Colonic mucosa (tissue), 4 donors: ENCODE data around the gene CEBPZOS. TPM values are rescaled to one million over a fixed set of nuclear protein-coding genes. Genes with fewer than 3 reads are reported as not detected.
"Not testable (repeated sequence)": the region's sequence is repeated elsewhere in the genome, so short reads cannot be mapped to it uniquely, and the experiment has no call there.

Experiments
- DNase-seq: peaks from one replicate; pipeline ENCODE4 v3.0.0-alpha.2; 2020
- H3K27ac ChIP-seq: fragments of 200-600 bp; one replicate; pipeline ENCODE4 v1.8.0; 2021
- H3K27me3 ChIP-seq: fragments of 200-600 bp; one replicate; pipeline ENCODE4 v1.8.0; 2021
- H3K36me3 ChIP-seq: fragments of 200-600 bp; one replicate; pipeline ENCODE4 v1.8.0; 2021
- H3K4me1 ChIP-seq: fragments of 200-600 bp; one replicate; pipeline ENCODE4 v1.8.0; 2021; ENCODE audit warnings: mild to moderate bottlenecking
- H3K4me3 ChIP-seq: fragments of 200-600 bp; one replicate; pipeline ENCODE4 v1.8.0; 2021
- H3K9ac ChIP-seq, 2 donors: one replicate each; pipeline ENCODE4 v1.7.0; 2013; ENCODE audit warnings: control low read depth in 2 of 2, low read depth in 2 of 2, low read length in 2 of 2
- H3K9me3 ChIP-seq: fragments of 200-600 bp; one replicate; pipeline ENCODE4 v1.8.0; 2021
- intact Hi-C: fragments of 100-400 bp; cut with DNase I; formaldehyde crosslinking; loops from one replicate; pipeline ENCODE4 v1.14.1; 2022
- total RNA-seq, 2 donors: library from RNA; stranded (reverse); fragmentation: NEBNext Ultra II Directional in 1 of 2; extraction: Animal tissue kit (Norgen Biotek cat#: 25700) in 1 of 2; gene quantifications; one replicate each; pipeline ENCODE4 v1.2.1, GENCODE V29; 2021
- TF ChIP-seq, protein P1 (sequence below): fragments of 200-600 bp; IDR thresholded peaks from one replicate; pipeline ENCODE4 v1.8.0; 2022; ENCODE audit warnings: antibody characterized with exemption, mild to moderate bottlenecking
- donor health status: healthy.
- donor health status: DM: no; HTN: no; CAD: no.
- donor health status: DM: no; HTN: no; CAD: no.

CEBPZOS gene
- total RNA-seq, 2 donors from 2014 or later: 43.1 to 49.4 TPM

DNA sequence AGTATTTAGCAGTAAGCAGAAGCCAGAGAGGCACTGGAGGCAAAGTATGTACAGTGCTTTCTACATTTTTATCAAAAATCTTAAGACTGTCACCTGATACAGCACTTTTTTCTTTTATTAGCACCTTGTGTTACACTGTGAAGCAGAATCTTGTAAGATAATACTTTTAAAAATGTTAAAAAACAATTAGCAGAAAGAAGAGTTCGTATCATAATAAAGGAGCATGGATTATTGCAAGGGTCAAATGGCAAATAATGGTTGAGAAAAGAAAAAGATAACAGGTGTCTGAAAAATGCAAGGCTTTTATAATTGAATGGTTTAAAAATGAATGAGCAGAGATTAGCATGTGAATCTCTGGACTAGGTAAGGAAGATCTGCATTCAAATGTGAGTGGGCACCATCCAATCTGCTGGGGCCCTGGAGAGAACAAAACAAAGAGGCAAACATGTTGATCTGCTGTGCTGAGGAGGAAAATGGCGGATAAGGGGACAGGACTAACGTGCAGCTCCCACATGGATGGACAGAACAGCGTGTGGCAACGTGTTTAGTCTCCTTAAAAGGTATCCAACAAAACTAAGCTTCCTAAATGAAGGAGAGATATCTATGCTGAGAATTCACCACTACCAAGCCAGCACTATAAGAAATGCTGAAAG is 9.5 kb downstream of the CEBPZOS start:
- DNase-seq: no peak
- intact Hi-C loops: no loop called here
- no peaks in the 10 kb centered on the region for H3K27me3 ChIP-seq
- TF ChIP-seq, protein P1, sequence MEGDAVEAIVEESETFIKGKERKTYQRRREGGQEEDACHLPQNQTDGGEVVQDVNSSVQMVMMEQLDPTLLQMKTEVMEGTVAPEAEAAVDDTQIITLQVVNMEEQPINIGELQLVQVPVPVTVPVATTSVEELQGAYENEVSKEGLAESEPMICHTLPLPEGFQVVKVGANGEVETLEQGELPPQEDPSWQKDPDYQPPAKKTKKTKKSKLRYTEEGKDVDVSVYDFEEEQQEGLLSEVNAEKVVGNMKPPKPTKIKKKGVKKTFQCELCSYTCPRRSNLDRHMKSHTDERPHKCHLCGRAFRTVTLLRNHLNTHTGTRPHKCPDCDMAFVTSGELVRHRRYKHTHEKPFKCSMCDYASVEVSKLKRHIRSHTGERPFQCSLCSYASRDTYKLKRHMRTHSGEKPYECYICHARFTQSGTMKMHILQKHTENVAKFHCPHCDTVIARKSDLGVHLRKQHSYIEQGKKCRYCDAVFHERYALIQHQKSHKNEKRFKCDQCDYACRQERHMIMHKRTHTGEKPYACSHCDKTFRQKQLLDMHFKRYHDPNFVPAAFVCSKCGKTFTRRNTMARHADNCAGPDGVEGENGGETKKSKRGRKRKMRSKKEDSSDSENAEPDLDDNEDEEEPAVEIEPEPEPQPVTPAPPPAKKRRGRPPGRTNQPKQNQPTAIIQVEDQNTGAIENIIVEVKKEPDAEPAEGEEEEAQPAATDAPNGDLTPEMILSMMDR: no peak
- no peak overlapping the region for H3K4me3 ChIP-seq
- H3K9me3 ChIP-seq: no peaks in the 10 kb centered on the region
- peaks cover 19% of the 10 kb centered on the region for H3K36me3 ChIP-seq
- no peak overlapping the region for H3K27ac ChIP-seq
- H3K9ac ChIP-seq: no peak overlapping the region
- H3K4me1 ChIP-seq: no peaks in the 10 kb centered on the region

DNA sequence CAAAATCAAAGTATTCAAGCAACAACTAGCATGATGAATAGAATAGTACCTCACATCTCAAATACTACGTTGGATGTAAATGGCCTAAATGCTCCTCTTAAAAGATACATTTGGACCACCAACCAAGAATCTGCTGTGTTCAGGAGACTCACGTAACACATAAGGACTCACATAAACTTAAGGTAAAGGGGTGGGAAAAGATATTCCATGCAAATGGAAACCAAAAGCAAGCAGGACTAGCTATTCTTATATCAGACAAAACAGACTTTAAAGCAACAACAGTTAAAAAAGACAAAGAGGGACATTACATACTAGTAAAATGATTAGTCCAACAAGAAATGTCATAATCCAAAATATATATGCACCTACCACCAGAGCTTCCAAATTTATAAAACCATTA is 10.5 kb downstream of the CEBPZOS start:
- H3K9me3 ChIP-seq, H3K27me3 ChIP-seq, intact Hi-C loops, H3K27ac ChIP-seq, H3K4me3 ChIP-seq, H3K4me1 ChIP-seq, DNase-seq, H3K9ac ChIP-seq: not testable (repeated sequence)
- H3K36me3 ChIP-seq: peaks cover 19% of the 10 kb centered on the region

DNA sequence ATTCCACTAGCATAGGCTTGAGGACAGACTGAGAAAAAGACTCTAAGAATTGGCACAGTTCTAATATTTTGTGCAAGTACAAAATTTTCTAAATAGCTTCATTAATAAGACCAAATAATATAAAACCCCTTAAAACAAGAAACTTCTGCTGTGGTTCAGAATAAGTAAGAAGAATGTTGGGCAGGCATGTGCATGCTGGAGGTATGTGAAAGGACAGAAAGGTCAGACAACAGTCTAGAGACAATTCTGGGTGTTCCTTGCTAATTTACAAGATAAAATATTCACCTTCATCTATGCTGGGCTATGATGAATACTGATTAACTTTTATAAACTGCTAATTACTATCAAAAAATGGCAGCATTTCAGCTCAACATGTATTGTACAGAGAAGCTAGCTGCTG is 14.9 kb downstream of the CEBPZOS start:
- H3K9ac ChIP-seq: no peak overlapping the region
- H3K27ac ChIP-seq: no peak overlapping the region
- no peak overlapping the region for H3K4me3 ChIP-seq
- TF ChIP-seq, protein P1: no peak
- H3K36me3 ChIP-seq: peaks cover 15% of the 10 kb centered on the region
- H3K27me3 ChIP-seq: no peaks in the 10 kb centered on the region
- DNase-seq: no peak
- H3K9me3 ChIP-seq: no peaks in the 10 kb centered on the region
- no peaks in the 10 kb centered on the region for H3K4me1 ChIP-seq
- intact Hi-C loops: no loop called here

DNA sequence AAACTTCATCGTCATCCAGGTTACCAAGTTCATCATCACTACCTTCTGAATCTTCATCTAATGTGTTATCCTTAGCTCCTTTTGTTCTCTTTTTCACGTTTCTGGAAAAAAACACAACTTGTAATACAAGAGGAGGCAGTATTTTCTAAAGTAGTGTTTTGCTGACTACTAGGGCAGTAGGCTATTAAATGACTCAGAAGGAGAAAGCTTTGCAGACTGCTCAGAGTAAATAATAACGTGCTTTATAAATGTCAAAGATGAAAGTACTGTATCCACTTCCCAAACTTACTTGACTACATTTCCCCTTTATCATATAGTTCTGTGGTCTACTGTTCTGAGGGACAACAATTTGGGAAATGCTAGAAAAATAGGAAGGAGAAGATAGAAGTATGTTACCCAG is 15.6 kb downstream of the CEBPZOS start:
- no peak for DNase-seq
- no peak overlapping the region for H3K27ac ChIP-seq
- peaks cover 13% of the 10 kb centered on the region for H3K36me3 ChIP-seq
- H3K4me3 ChIP-seq: no peak overlapping the region
- no peaks in the 10 kb centered on the region for H3K9me3 ChIP-seq
- intact Hi-C loops: no loop called here
- TF ChIP-seq, protein P1: no peak
- no peaks in the 10 kb centered on the region for H3K4me1 ChIP-seq
- H3K27me3 ChIP-seq: no peaks in the 10 kb centered on the region
- H3K9ac ChIP-seq: no peak overlapping the region

DNA sequence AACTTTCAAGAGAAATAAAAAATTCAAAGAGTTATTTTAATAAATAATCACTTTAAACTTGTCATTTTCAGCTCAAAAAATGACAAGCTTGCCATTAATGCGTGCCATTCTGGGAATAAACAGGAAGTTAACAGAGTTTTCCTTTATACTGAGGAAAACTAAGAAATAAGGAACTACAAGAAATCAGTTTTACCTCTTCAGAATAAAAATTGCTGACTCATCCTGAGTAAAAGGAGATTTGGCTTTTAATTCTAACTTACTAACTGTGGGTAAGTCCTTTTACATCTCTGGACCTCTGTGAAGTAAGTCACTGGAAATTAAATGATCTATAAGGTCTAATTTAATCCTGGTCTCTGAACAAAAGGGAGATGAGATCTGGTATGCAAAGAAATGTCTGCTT is 19.0 kb downstream of the CEBPZOS start:
- intact Hi-C loops: no loop called here
- no peak overlapping the region for H3K27ac ChIP-seq
- H3K27me3 ChIP-seq: no peaks in the 10 kb centered on the region

DNA sequence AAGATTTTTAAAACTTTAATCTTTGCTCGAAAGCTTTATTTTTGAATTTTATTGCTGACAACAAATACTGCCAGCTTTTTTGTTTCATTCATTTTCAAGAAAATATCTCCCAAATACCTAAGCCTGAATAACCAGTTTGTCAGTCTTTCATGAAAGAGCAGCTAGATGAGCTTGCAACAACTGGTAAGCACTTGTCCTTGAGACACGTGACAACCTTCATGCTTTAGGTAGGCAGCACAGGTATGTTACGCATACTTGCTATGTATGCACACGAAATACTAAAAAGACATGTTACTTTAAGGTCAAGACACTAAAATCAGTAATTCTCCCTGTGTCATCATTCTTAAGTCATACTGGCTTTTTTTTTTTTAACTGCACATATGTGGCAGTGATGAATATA is 22.8 kb downstream of the CEBPZOS start:
- Histone ChIP-seq H3K9me3 (no peaks in the 10 kb centered on the region), H3K4me3 (no peak overlapping the region), H3K36me3 (no peaks in the 10 kb centered on the region), H3K4me1 (no peaks in the 10 kb centered on the region), H3K9ac (no peak overlapping the region), H3K27me3 (no peaks in the 10 kb centered on the region), H3K27ac (no peak overlapping the region)
- DNase-seq: no peak
- intact Hi-C loops: no loop called here
- TF ChIP-seq, protein P1: no peak

More for the DNA sequence above, 19.0 kb downstream of the CEBPZOS start:
- Histone ChIP-seq H3K4me1 (no peaks in the 10 kb centered on the region), H3K9me3 (no peaks in the 10 kb centered on the region), H3K36me3 (no peaks in the 10 kb centered on the region), H3K4me3 (no peak overlapping the region), H3K9ac (no peak overlapping the region)
- TF ChIP-seq, protein P1: no peak
- DNase-seq: no peak
